ACHN (cell line): Measurements from ENCODE around the gene TMEM26.

ENCODE experiments used
- DNase-seq: peaks from one replicate; pipeline ENCODE4 v3.0.0-alpha.2; 2015
- in situ Hi-C: cut with HindIII; loops from 2 replicates; pipeline ENCODE4 v1.10.0; 2017; ENCODE audit warnings: low sequenced_read_pairs, low pct_ligation_motif_present, low pct_unique_long_range_greater_than_20kb

The TMEM26 gene

GRCh38 chr10:61452655-61453641 is at the start of gene TMEM26:
TMEM26 (minus strand) TSS chr10:61453381; CDS start chr10:61453081, 300 bp downstream.
- in situ Hi-C loops: no loop called here
- no peak for DNase-seq

GRCh38 chr10:61500460-61500859 is 47.3 kb upstream of the TMEM26 start:
- no peak for DNase-seq
- in situ Hi-C loops: no loop called here

- DNase-seq: no peak
- in situ Hi-C loops: no loop called here
These were observed 39.3 kb upstream of the TMEM26 start for GRCh38 chr10:61492364-61492995.

- in situ Hi-C loops: no loop called here
- no peak for DNase-seq
These were observed 34.3 kb upstream of the TMEM26 start for GRCh38 chr10:61487506-61487905.

- in situ Hi-C loops: no loop called here
- DNase-seq: no peak
These were observed 33.7 kb upstream of the TMEM26 start for GRCh38 chr10:61486738-61487396.

GRCh38 chr10:61486251-61486650 is 33.1 kb upstream of the TMEM26 start:
- in situ Hi-C loops: no loop called here
- DNase-seq: no peak

- in situ Hi-C loops: no loop called here
- no peak for DNase-seq
These were observed 28.4 kb upstream of the TMEM26 start for GRCh38 chr10:61481597-61481996.

GRCh38 chr10:61480208-61480607 is 27.0 kb upstream of the TMEM26 start:
- no peak for DNase-seq
- in situ Hi-C loops: no loop called here

GRCh38 chr10:61478621-61479312 is 25.6 kb upstream of the TMEM26 start:
- no peak for DNase-seq
- in situ Hi-C loops: no loop called here

- in situ Hi-C loops: no loop called here
- no peak for DNase-seq
These were observed 24.3 kb upstream of the TMEM26 start for GRCh38 chr10:61477451-61477850.

- in situ Hi-C loops: no loop called here
- DNase-seq: no peak
These were observed 23.3 kb upstream of the TMEM26 start for GRCh38 chr10:61476529-61476928.

- no peak for DNase-seq
- in situ Hi-C loops: no loop called here
These were observed 22.3 kb upstream of the TMEM26 start for GRCh38 chr10:61475449-61475873.

GRCh38 chr10:61472090-61472674 is 19.0 kb upstream of the TMEM26 start:
- DNase-seq: no peak
- in situ Hi-C loops: no loop called here

- DNase-seq: no peak
- in situ Hi-C loops: no loop called here
These were observed 18.3 kb upstream of the TMEM26 start for GRCh38 chr10:61471491-61471890.

- DNase-seq: no peak
- in situ Hi-C loops: no loop called here
These were observed 17.6 kb upstream of the TMEM26 start for GRCh38 chr10:61470740-61471139.

- no peak for DNase-seq
- in situ Hi-C loops: no loop called here
These were observed 12.9 kb upstream of the TMEM26 start for GRCh38 chr10:61465901-61466632.

- DNase-seq: no peak
- in situ Hi-C loops: no loop called here
These were observed 12.0 kb upstream of the TMEM26 start for GRCh38 chr10:61465171-61465496.
